ENCODE data around the gene MOSPD3. TPM values are rescaled to one million over a fixed set of nuclear protein-coding genes. Genes with fewer than 3 reads are reported as not detected.

Gene MOSPD3
- total and polyA plus RNA-seq, 2 donors (not counting 3 experiments of a cell fraction or from before 2014, with no cell fraction given) = 24.4 to 40.7 TPM

- no peak overlapping the region for H2AFZ ChIP-seq (ENCODE audit: low read depth, low read length)
- no peak overlapping the region for H3K4me2 ChIP-seq (ENCODE audit: insufficient read depth, low read length)
- no peak for TF ChIP-seq FOS (IDR thresholded peaks at IDR 0.05; ENCODE audit: borderline replicate concordance, insufficient read depth, low read length)
- TF ChIP-seq CTCF (IDR thresholded peaks at IDR 0.05; ENCODE audit: extremely low read depth in 1 of 2, insufficient read depth in 1 of 2, low read depth in 1 of 2, low read length in 2 of 2) = no peak
- no peak for TF ChIP-seq POLR2A (IDR thresholded peaks at IDR 0.05; ENCODE audit: low read depth, low read length)
- TF ChIP-seq MYC (IDR thresholded peaks at IDR 0.05; ENCODE audit: low read depth, low read length) = no peak
- no peak for TF ChIP-seq JUN (IDR thresholded peaks at IDR 0.05; ENCODE audit: borderline replicate concordance, insufficient read depth, insufficient read length, low read depth)
- TF ChIP-seq GATA2 (IDR thresholded peaks at IDR 0.05; ENCODE audit: insufficient read depth, insufficient read length, low read depth, low read length) = no peak
- no peak for TF ChIP-seq POLR2AphosphoS5 (IDR thresholded peaks at IDR 0.05; ENCODE audit: insufficient read depth, low read depth, low read length)
- TF ChIP-seq EZH2 (IDR thresholded peaks at IDR 0.05; ENCODE audit: borderline replicate concordance, low read depth, low read length, severe bottlenecking) = no peak
- H3K9ac ChIP-seq (replicated peaks; ENCODE audit: extremely low read depth, insufficient read depth, low read length) = no peak overlapping the region
- DNase-seq (ENCODE audit: low read depth, low spot score) = no peak
- H3K9me1 ChIP-seq (replicated peaks; ENCODE audit: control insufficient read depth, extremely low read depth, insufficient read depth, low read length) = no peaks in the 10 kb centered on the region
- intact Hi-C loops (cut with micrococcal nuclease) = no loop called here
- H3K4me1 ChIP-seq (ENCODE audit: control insufficient read depth, extremely low read depth, insufficient read depth, low read length) = no peaks in the 10 kb centered on the region
- no peaks in the 10 kb centered on the region for H3K36me3 ChIP-seq (ENCODE audit: control insufficient read depth in 2 of 2, extremely low read depth in 1 of 2, insufficient read depth in 2 of 2, low read length in 2 of 2)
- CTCF ChIA-PET = interaction anchor here (0.6 to 1.8 kb wide), 2 partner anchors 9 to 107 kb away, joined by 3 to 8 read pairs; partner anchors contain the start of gene POP7
- H3K4me3 ChIP-seq (replicated peaks in 1 of 3; ENCODE audit: insufficient read depth in 1 of 3, low read depth in 1 of 3, low read length in 3 of 3) = no peak overlapping the region
- peaks cover 0 to 2% of the 10 kb centered on the region in 2 experiments for H3K27me3 ChIP-seq (ENCODE audit: control insufficient read depth in 2 of 2, insufficient read depth in 2 of 2, low read length in 2 of 2)
- BruUV-seq (replicated peaks) = no TSS peak
- H4K20me1 ChIP-seq (replicated peaks; ENCODE audit: control insufficient read depth, extremely low read depth, insufficient read depth, low read length) = no peaks in the 10 kb centered on the region
- POLR2A ChIA-PET = interaction anchor here (0.7 kb wide), 1 partner anchor 14 kb away, joined by 3 read pairs; no protein-coding TSS in a partner anchor
- no peak overlapping the region for H3K27ac ChIP-seq (ENCODE audit: insufficient read depth, low read depth, low read length)
- H3K9me3 ChIP-seq (replicated peaks; ENCODE audit: control insufficient read depth, insufficient read depth, low read length) = no peaks in the 10 kb centered on the region
- no peaks in the 10 kb centered on the region for H3K79me2 ChIP-seq (ENCODE audit: control insufficient read depth, insufficient read depth, low read length)
- dilution Hi-C loops (cut with MboI; ENCODE audit: extremely low pct_ligation_motif_present, low sequenced_read_pairs) = no loop called here
- FAIRE-seq = no peak
Measured at GRCh38 chr7:100598425-100598824, 13.9 kb upstream of the MOSPD3 start.

Measured in endothelial cell of umbilical vein (primary cell).